ENCODE results near the gene GPR132.

DNA sequence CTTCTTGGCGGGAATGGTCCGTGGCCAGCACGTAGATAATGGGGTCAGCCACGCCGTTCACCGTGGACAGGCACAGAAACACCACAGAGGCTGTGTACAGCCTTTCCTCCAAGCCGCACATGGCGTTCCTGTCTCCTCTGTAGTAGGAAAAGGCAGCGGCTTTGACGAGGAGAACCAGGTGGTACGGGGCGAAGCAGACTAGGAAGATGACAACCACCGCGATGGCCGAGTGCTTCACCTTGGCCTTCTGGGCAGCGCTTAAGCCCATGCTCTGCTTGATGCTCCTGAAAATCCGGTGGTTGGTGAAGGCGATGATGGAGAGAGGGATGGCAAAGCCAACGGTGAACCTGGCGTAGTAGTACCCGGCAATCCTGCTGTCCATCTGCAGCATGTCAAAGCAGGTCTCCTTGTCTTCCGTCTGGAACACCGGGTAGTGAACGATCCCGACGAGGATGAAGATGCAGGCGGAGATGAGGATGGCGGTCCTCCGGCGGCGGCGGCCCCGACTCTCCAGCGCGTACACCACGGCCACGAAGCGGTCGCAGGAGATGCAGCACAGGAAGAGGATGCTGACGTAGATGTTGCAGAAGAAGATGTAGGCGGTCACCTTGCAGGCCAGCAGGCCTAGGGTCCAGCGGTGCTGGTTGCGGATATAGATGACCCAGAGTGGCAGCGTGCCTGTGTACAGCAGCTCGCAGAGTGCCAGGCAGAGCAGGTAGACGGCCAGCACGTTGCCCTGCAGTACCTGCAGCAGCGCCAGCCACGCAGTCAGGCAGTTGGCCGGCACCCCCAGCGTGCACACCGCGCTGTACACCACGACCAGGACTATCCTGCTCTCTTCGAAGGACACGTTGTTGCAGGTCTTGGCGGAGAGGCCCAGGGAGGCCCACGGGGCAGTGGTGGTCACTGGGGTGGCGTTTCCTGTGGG is 13.8 kb downstream of the GPR132 start:
- TF ChIP-seq POLR2A (IDR thresholded peaks at IDR 0.05; ENCODE audit: low read length) (no peak), GATA1 (IDR thresholded peaks at IDR 0.05; ENCODE audit: low read depth, low read length) (no peak)

Measured in erythroblast (primary cell).